Endothelial cell of umbilical vein (primary cell): ENCODE data around the gene DAZAP1.

Source experiments
- EZH2 ChIP-seq: IDR thresholded peaks from 2 replicates; pipeline ENCODE4 v1.6.1; 2012; ENCODE audit warnings: borderline replicate concordance, low read depth, mild to moderate bottlenecking, moderate library complexity, low read length, inconsistent platforms; ENCODE audit not compliant: severe bottlenecking
- FOS ChIP-seq: IDR thresholded peaks from 2 replicates; pipeline ENCODE4 v1.6.1; 2011; ENCODE audit warnings: mild to moderate bottlenecking, low read length, moderate library complexity, borderline replicate concordance; ENCODE audit not compliant: insufficient read depth
- GATA2 ChIP-seq: IDR thresholded peaks from 2 replicates; pipeline ENCODE4 v1.7.0; 2011; ENCODE audit warnings: low read depth, mild to moderate bottlenecking, moderate library complexity, mixed read lengths, low read length; ENCODE audit not compliant: insufficient read length, insufficient read depth
- JUN ChIP-seq: IDR thresholded peaks from 2 replicates; pipeline ENCODE4 v1.6.1; 2011; ENCODE audit warnings: borderline replicate concordance, low read depth; ENCODE audit not compliant: insufficient read length, insufficient read depth
- MYC ChIP-seq: IDR thresholded peaks from one replicate; pipeline ENCODE4 v1.6.1; 2011; ENCODE audit warnings: mild to moderate bottlenecking, low read depth, low read length
- POLR2A ChIP-seq: IDR thresholded peaks from 2 replicates; pipeline ENCODE4 v1.6.1; 2012; ENCODE audit warnings: low read depth, mild to moderate bottlenecking, control low read depth, low read length
- POLR2AphosphoS5 ChIP-seq: IDR thresholded peaks from 2 replicates; pipeline ENCODE4 v1.6.1; 2012; ENCODE audit warnings: low read depth, mild to moderate bottlenecking, control low read depth, low read length, moderate library complexity; ENCODE audit not compliant: insufficient read depth
- TF ChIP-seq, protein P1 (sequence below), 2 donors: IDR thresholded peaks; 1 replicate in 1 of 2; 2 replicates in 1 of 2; pipeline ENCODE4 v1.5.1; 2011; ENCODE audit warnings: low read length in 2 of 2, mild to moderate bottlenecking in 2 of 2, moderate library complexity in 2 of 2, control low read depth in 1 of 2, inconsistent platforms in 1 of 2, low read depth in 1 of 2; ENCODE audit not compliant: insufficient read depth in 1 of 2; ENCODE audit errors: extremely low read depth in 1 of 2
- TF ChIP-seq, protein P2 (sequence below): IDR thresholded peaks from 2 replicates; pipeline ENCODE4 v1.6.1; 2011; ENCODE audit not compliant: insufficient read depth, insufficient read length

DNA sequence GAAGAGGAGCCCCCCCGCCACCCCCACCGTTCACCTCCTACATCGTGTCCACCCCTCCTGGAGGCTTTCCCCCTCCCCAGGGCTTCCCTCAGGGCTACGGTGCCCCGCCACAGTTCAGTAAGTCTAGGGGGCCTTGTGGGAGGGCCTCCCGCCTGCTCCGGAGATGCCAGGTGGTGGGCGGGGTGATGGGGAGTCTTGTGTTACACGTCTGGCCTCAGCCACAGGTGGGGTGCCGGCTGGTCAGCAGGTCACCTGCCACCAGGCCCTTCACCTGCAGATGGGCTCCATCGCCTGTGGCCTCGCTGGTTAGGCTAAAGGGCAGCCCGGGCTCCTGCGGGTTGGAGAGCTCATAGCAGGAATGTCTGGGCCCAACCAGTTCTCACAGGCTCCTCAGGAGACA lies 22.9 kb downstream of the DAZAP1 start:
- TF ChIP-seq, protein P1, sequence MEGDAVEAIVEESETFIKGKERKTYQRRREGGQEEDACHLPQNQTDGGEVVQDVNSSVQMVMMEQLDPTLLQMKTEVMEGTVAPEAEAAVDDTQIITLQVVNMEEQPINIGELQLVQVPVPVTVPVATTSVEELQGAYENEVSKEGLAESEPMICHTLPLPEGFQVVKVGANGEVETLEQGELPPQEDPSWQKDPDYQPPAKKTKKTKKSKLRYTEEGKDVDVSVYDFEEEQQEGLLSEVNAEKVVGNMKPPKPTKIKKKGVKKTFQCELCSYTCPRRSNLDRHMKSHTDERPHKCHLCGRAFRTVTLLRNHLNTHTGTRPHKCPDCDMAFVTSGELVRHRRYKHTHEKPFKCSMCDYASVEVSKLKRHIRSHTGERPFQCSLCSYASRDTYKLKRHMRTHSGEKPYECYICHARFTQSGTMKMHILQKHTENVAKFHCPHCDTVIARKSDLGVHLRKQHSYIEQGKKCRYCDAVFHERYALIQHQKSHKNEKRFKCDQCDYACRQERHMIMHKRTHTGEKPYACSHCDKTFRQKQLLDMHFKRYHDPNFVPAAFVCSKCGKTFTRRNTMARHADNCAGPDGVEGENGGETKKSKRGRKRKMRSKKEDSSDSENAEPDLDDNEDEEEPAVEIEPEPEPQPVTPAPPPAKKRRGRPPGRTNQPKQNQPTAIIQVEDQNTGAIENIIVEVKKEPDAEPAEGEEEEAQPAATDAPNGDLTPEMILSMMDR (IDR thresholded peaks at IDR 0.05; ENCODE audit: extremely low read depth in 1 of 2, insufficient read depth in 1 of 2, low read depth in 1 of 2, low read length in 2 of 2) = no peak
- TF ChIP-seq JUN (no peak), EZH2 (no peak), POLR2A (no peak), MYC (no peak), POLR2AphosphoS5 (no peak), GATA2 (no peak), FOS (no peak)
- TF ChIP-seq, protein P2, sequence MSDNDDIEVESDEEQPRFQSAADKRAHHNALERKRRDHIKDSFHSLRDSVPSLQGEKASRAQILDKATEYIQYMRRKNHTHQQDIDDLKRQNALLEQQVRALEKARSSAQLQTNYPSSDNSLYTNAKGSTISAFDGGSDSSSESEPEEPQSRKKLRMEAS = no peak
